ENCODE data around the gene EEF2KMT.
"Not testable (repeated sequence)": the region's sequence is repeated elsewhere in the genome, so short reads cannot be mapped to it uniquely, and the experiment has no call there.

- TF ChIP-seq CTCF, EP300 (IDR thresholded peaks at IDR 0.05): not testable (repeated sequence)
Measured at GRCh38 chr16:5093081-5093480, 4.5 kb downstream of the EEF2KMT start.
